ENCODE results near the gene UNC5CL. TPM values are rescaled to one million over a fixed set of nuclear protein-coding genes. Genes with fewer than 3 reads are reported as not detected.

UNC5CL gene
- total and polyA plus RNA-seq, 2 experiments from 2014 or later = 0.87 to 1.2 TPM

- TF ChIP-seq CREB1 (CRISPR knock-in tag; IDR thresholded peaks at IDR 0.05; ENCODE audit: low read depth) = no peak
- TF ChIP-seq EZH2phosphoT487 (IDR thresholded peaks at IDR 0.05; ENCODE audit: unreplicated experiment) = no peak
- TF ChIP-seq STAT1 (IDR thresholded peaks at IDR 0.05; ENCODE audit: unreplicated experiment) = no peak
- TF ChIP-seq REST (IDR thresholded peaks at IDR 0.05; ENCODE audit: unreplicated experiment) = no peak
- TF ChIP-seq JUNB (IDR thresholded peaks at IDR 0.05; ENCODE audit: unreplicated experiment) = no peak
- no peak for TF ChIP-seq POLR2AphosphoS5 (IDR thresholded peaks at IDR 0.05; ENCODE audit: low read depth)
- no peak for TF ChIP-seq ZNF331 (CRISPR knock-in tag; IDR thresholded peaks at IDR 0.05; ENCODE audit: low read depth)
- TF ChIP-seq ZNF114 (CRISPR knock-in tag; IDR thresholded peaks at IDR 0.05) = no peak
- no peak for TF ChIP-seq EZH2 (IDR thresholded peaks at IDR 0.05; ENCODE audit: low read depth, unreplicated experiment)
- no peak for TF ChIP-seq NANOG (IDR thresholded peaks at IDR 0.05; ENCODE audit: borderline replicate concordance)
- no peak for TF ChIP-seq ETS1 (IDR thresholded peaks at IDR 0.05)
These were observed 27.3 kb downstream of the UNC5CL start (continued) for GRCh38 chr6:41011673-41012072.

GRCh38 chr6:41009669-41010068 is 29.4 kb downstream of the UNC5CL start:
- H3K27ac Mint-ChIP-seq = no peak overlapping the region
- no peak for TF ChIP-seq NANOG (IDR thresholded peaks at IDR 0.05; ENCODE audit: borderline replicate concordance)
- no peak for TF ChIP-seq ETS1 (IDR thresholded peaks at IDR 0.05)
- no peak for TF ChIP-seq EZH2 (IDR thresholded peaks at IDR 0.05; ENCODE audit: low read depth, unreplicated experiment)
- TF ChIP-seq STAT1 (IDR thresholded peaks at IDR 0.05; ENCODE audit: unreplicated experiment) = no peak
- no peak for TF ChIP-seq POLR2AphosphoS5 (IDR thresholded peaks at IDR 0.05; ENCODE audit: low read depth)
- no peak for TF ChIP-seq ZNF331 (CRISPR knock-in tag; IDR thresholded peaks at IDR 0.05; ENCODE audit: low read depth)
- no peak for TF ChIP-seq ZNF462 (CRISPR knock-in tag; IDR thresholded peaks at IDR 0.05)
- no peak for TF ChIP-seq JUNB (IDR thresholded peaks at IDR 0.05; ENCODE audit: unreplicated experiment)
- TF ChIP-seq ZNF114 (CRISPR knock-in tag; IDR thresholded peaks at IDR 0.05) = no peak
- H3K27me3 ChIP-seq (ENCODE audit: insufficient read depth) = no peaks in the 10 kb centered on the region
- DNase-seq (ENCODE audit: low spot score) (no peak), ATAC-seq (no peak)
- H3K79me2 ChIP-seq (replicated peaks; ENCODE audit: insufficient read depth) = no peaks in the 10 kb centered on the region
- H3K4me2 ChIP-seq = no peak overlapping the region
- peaks cover 5% of the 10 kb centered on the region for H3K4me1 Mint-ChIP-seq
- H3K9me3 Mint-ChIP-seq = no peaks in the 10 kb centered on the region; the same call in 2 of the 3 replicates
- no peaks in the 10 kb centered on the region for H3F3A ChIP-seq (replicated peaks; ENCODE audit: low read depth)
- H3K4me3 ChIP-seq = no peak overlapping the region
- no peaks in the 10 kb centered on the region for H3K4me1 ChIP-seq (ENCODE audit: insufficient read depth)
- peaks cover 2% of the 10 kb centered on the region for H3K27me3 Mint-ChIP-seq (ENCODE audit: insufficient read depth, low read depth, poor library complexity)
- no peak overlapping the region for H3K27ac ChIP-seq (ENCODE audit: low read depth)
- no peaks in the 10 kb centered on the region for H4K20me1 ChIP-seq (replicated peaks; ENCODE audit: insufficient read depth)
- H3K4me3 Mint-ChIP-seq = no peak overlapping the region
- peaks cover 9% of the 10 kb centered on the region; the same call in 1 of the 2 replicates for H3K9me2 ChIP-seq (ENCODE audit: insufficient read depth)
- no peaks in the 10 kb centered on the region for H3K36me3 ChIP-seq (ENCODE audit: insufficient read depth)
- H2AFZ ChIP-seq = no peak overlapping the region
- no peaks in the 10 kb centered on the region; the same call in 2 of the 3 replicates for H3K36me3 Mint-ChIP-seq (ENCODE audit: low read depth)

Measured in GM23338 (cell line).